GM21367 (cell line): Measurements from ENCODE around the gene BASP1.
"Not testable (repeated sequence)": the region's sequence is repeated elsewhere in the genome, so short reads cannot be mapped to it uniquely, and the experiment has no call there.

Source experiments
- ATAC-seq: cut with Tn5 transposase; IDR thresholded peaks from one replicate; pipeline ENCODE4 v1.9.1; 2021; ENCODE audit not compliant: unreplicated experiment

BASP1 gene

GRCh38 chr5:17249029-17249634 lies 31.7 kb downstream of the BASP1 start:
- ATAC-seq, result no peak

DNA sequence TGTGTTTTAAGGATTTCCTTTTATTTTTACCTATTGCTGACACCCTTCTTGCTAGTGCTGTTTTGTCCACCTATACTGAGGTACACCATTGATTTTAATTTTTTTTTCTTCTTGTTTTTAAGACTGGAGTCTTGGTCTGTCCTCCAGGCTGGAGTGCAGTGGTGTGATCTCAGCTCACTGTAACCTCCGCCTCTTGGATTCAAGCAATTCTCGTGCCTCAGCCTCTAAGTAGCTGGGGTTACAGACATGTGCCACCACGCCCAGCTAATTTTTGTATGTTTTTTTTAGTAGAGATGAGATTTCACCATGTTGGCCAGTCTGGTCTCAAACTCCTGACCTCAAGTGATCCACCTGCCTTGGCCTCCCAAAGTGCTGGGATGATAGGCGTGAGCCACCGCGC lies 32.4 kb downstream of the BASP1 start:
- not testable (repeated sequence) for ATAC-seq

GRCh38 chr5:17252543-17252942 lies 35.1 kb downstream of the BASP1 start:
- ATAC-seq, result no peak

DNA sequence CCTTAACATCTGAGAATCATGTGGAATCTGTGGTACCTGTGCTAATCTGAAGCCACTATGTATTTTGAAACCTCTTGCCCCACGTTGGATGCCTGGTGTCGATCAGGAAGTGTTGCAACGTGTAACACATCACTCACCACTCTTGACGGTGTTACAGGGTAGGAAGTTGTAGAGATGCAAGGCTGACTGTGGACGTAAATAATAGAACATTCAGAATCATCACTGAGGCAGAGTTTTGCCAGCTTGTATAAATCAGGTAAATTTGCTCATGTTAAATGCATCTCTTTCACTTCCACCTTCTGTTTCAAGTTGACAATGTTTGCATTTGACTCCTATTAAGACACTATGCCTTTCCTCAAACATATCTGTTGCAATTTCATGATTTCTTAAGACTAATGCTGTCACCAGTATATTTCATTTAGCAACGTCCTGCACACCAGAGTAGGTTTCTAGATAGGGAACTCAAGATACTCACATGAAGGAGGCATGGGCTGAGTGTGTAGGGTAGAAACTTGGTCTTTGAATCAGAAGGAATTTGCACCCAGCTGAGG lies 38.1 kb downstream of the BASP1 start:
- peak; percentile 60 for ATAC-seq

DNA sequence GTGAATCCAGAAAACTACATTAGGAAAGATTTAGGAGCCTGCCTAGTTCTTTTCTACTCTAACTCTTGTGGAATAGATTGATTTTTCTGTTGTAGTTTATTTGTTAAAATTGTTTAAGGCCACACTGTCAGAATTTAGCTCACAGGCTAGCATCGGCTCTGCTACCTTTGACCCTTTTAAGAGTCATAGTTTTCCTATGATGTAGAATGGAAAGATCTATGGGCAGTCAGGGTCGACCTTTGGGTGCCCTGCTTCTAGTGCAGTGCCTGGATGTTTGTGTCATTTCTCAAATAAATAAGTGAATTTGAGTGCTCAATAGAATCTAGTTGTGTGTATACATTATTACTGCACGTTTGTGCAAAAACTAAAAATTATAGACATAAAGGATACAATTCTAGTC lies 38.7 kb downstream of the BASP1 start:
- no peak for ATAC-seq

GRCh38 chr5:17256839-17257238 lies 39.4 kb downstream of the BASP1 start:
- ATAC-seq, result no peak

- peak; percentile 61 for ATAC-seq
Measured at GRCh38 chr5:17257705-17258273, 40.4 kb downstream of the BASP1 start.

DNA sequence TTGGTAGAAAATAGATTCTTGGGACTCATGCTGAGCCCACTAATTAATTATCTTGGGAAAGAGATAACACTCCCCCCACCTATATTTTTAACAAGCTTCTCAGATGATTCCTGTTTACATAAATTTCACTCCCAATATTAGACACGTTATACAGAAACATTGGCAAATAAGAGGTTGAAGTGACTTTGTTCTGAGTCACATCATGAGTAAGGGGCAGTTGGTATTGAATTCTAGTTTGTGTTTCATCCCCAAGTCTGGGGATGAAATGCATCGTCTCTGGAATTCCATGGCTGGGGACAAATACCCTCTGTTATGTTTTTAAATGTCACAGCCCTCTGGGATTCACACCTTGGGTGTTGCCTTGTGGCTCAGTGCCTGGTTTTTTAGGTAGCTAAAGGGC lies 41.0 kb downstream of the BASP1 start:
- ATAC-seq, result no peak

DNA sequence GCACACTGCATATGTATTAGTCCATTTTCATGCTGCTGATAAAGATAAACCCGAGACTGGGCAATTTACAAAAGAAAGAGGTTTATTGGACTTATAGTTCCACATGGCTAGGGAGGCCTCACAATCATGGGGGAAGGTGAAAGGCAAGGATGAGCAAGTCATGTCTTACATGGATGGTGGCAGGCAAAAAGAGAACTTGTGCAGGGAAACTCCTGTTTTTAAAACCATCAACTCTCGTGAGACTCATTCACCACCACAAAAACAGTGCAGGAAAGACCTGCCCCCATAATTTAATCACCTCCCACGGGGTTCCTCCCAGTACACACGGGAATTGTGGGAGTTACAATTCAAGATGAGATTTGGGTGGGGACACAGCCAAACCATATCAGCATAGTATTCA lies 41.6 kb downstream of the BASP1 start:
- ATAC-seq, result not testable (repeated sequence)

DNA sequence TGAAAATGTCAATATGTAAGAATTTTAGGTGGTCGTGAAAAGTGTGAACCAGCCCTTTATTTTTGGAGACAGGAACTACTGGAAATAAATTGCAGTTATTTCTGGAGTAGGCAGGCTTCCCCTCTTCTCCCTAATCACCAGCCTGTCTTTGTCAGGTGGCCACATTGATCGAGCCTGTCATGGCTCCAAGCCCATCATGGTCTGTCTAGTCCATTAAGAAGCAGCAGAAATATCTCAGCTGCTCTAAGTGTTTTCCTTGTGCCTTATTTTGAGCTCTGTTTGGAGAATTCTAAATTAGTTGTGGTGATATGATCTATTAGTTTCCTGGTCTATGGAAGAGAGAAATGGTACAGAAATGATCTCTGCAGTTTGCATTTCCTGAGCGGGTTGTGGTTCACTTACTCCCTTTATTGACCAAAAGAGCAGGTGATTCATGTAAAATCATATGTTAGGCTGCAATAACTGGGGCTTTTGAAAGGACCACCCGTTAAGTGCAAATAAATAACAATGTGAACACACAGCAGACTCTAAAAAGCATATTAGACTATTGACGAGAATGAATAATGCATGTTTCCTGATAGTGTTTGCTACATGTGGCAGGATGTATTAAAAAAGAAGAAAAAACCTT lies 42.3 kb downstream of the BASP1 start:
- no peak for ATAC-seq

- no peak for ATAC-seq
Measured at GRCh38 chr5:17260549-17260948, 43.1 kb downstream of the BASP1 start.

- no peak for ATAC-seq
Measured at GRCh38 chr5:17261075-17261474, 43.6 kb downstream of the BASP1 start.

DNA sequence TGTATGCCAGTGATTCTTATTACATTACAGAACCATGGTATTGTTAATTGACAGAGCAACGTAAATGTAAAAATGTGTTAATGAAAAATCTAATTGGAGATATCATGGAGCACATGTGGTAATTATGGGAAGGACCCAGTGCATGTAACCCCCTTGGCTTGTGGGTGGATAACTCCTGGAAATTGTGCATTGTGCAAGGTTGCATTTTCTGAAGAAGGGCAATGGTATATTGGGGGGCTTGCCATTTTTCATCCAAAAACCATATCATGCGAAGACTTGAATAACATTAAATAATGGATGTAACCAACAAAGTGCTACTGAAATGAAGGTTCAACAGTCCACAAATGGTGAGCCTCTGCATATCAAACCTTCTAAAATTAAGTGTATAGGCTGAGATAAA lies 47.6 kb downstream of the BASP1 start:
- no peak for ATAC-seq

- peak; percentile 45 for ATAC-seq
Measured at GRCh38 chr5:17267106-17267505, 49.7 kb downstream of the BASP1 start.

GRCh38 chr5:17269201-17269600 lies 51.8 kb downstream of the BASP1 start:
- peak; percentile 66 for ATAC-seq

DNA sequence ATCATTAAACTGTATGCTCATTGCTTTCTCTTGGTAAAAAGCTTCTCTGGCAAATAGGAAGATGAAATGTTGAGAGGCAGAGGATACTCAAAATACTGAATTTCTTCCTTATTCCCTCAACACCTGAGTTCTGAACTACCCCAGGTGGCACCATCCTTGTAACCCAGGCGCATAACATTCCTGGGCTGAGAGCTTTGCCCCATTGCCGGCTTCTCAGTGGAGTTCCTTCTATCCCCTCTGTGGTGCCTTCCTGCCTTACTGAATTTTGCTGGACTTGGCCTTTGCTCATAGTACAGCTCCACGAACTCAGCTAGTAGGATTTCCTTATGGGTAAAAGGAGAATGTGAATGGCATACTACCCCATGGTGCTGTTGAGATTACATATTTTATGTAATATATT lies 54.7 kb downstream of the BASP1 start:
- no peak for ATAC-seq

DNA sequence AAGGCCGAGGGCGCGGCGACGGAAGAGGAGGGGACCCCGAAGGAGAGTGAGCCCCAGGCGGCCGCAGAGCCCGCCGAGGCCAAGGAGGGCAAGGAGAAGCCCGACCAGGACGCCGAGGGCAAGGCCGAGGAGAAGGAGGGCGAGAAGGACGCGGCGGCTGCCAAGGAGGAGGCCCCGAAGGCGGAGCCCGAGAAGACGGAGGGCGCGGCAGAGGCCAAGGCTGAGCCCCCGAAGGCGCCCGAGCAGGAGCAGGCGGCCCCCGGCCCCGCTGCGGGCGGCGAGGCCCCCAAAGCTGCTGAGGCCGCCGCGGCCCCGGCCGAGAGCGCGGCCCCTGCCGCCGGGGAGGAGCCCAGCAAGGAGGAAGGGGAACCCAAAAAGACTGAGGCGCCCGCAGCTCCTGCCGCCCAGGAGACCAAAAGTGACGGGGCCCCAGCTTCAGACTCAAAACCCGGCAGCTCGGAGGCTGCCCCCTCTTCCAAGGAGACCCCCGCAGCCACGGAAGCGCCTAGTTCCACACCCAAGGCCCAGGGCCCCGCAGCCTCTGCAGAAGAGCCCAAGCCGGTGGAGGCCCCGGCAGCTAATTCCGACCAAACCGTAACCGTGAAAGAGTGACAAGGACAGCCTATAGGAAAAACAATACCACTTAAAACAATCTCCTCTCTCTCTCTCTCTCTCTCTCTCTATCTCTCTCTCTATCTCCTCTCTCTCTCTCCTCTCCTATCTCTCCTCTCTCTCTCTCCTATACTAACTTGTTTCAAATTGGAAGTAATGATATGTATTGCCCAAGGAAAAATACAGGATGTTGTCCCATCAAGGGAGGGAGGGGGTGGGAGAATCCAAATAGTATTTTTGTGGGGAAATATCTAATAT lies 58.1 kb downstream of the BASP1 start:
- ATAC-seq, result no peak

DNA sequence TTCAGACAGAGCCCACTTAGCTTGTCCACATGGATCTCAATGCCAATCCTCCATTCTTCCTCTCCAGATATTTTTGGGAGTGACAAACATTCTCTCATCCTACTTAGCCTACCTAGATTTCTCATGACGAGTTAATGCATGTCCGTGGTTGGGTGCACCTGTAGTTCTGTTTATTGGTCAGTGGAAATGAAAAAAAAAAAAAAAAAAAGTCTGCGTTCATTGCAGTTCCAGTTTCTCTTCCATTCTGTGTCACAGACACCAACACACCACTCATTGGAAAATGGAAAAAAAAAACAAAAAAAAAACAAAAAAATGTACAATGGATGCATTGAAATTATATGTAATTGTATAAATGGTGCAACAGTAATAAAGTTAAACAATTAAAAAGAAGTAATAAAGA lies 59.0 kb downstream of the BASP1 start:
- ATAC-seq, result peak; percentile 53

DNA sequence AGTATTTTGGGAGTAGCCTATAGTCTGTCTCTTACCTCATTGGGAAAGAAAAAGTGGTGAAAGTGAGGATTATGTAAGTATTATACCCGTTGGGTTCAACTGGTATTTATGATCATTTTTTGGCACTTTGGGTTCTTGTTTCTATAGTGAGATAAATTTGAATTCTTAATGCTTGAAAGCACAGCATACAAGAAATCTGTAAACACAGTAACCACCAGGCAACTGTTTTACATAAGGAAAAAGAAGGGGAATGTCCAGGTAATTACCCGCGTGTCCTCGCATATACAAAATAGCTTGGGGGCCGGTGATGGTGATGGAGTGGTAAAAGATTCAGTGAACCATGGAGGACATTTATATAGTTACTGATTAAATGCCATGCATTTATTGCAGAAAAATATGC lies 60.5 kb downstream of the BASP1 start:
- ATAC-seq, result peak; percentile 23

DNA sequence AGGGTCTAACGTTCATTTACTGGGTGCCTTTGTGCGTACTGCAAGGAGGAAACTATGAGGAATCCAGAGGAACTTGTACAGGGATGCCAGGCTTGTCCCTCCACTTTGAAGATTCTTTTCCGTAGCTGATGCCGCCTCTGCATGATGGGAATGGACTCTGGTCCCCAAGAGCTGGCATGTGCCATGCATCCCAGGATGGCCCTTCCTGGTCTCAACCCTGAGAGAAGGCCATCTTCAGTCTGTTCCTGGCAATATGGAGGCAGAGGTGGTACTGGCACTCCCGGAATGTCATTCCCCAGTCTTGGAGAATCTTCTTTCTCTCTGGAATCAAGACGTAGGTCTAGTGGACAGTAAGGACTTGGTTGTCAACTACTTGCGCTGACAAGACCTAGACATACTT lies 61.5 kb downstream of the BASP1 start:
- no peak for ATAC-seq

DNA sequence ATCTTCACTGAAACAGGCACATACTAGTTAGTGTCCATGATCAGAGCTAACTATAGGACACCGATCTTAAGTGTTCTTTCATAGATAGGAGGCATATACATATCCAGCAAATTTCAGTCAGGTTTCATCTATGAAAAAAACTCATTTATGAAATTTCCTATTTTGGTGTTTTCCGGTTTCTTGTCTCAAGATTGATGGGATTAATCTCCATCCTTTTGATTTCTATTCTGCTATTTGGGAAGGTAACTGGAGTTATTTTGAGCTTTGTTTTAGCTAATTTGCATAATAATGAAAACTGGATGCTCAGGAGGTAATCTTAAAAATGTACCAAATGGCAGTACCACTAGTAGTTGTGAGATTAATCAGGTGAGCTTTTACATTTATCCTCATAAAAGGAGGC lies 62.1 kb downstream of the BASP1 start:
- no peak for ATAC-seq
